GM12878 (cell line): ENCODE data around the gene PDE10A. TPM values are rescaled to one million over a fixed set of nuclear protein-coding genes. Genes with fewer than 3 reads are reported as not detected.

Source experiments
- ATAC-seq: fragments of 200-7000 bp; cut with Tn5 transposase; 3 replicates; pipeline ENCODE4 v1.9.1; 2020; ENCODE audit warnings: mild to moderate bottlenecking, moderate library complexity
- BruUV-seq: library from RNA; stranded (reverse); fragments of 400-500 nt; replicated peaks from 2 replicates; lab custom pipeline; 2021; lab: Mats Ljungman, UMichigan
- CTCF ChIA-PET: fragments of 300-600 bp; sonication (Branson Sonifier 250); formaldehyde crosslinking; extraction: SDS; loops from one replicate; lab custom pipeline; 2021; ENCODE audit warnings: inconsistent platforms; lab: Yijun Ruan, JAX
- POLR2A ChIA-PET: fragments of 350-600 bp; formaldehyde crosslinking; extraction: SDS; loops from one replicate; lab custom pipeline; 2021; ENCODE audit warnings: inconsistent platforms; lab: Charles Lee
- RAD21 ChIA-PET: fragments of 300-600 bp; sonication (Branson Sonifier 250); formaldehyde crosslinking; loops from one replicate; lab custom pipeline; 2023; ENCODE audit warnings: antibody characterized with exemption; ENCODE audit not compliant: unreplicated experiment; lab: Charles Lee
- SMC1A ChIA-PET: fragments of 300-600 bp; sonication (Branson Sonifier 250); formaldehyde crosslinking; loops from one replicate; lab custom pipeline; 2023; ENCODE audit not compliant: unreplicated experiment, uncharacterized antibody; lab: Charles Lee
- DNase-seq: peaks from one replicate; pipeline ENCODE4 v3.0.0-alpha.2; 2011; ENCODE audit warnings: low read depth, low spot score
- FAIRE-seq: peaks from 3 replicates; lab custom pipeline; 2011; peaks lifted over from hg19 to GRCh38; lab: Jason Lieb, UNC
- H2AFZ ChIP-seq: 2 replicates; pipeline ENCODE4 v1.6.0; 2011; ENCODE audit warnings: low read depth, low read length, control low read depth; ENCODE audit not compliant: control insufficient read depth
- H3K27ac ChIP-seq: 2 replicates; pipeline ENCODE4 v1.5.1; 2011; ENCODE audit warnings: control low read depth; ENCODE audit not compliant: control insufficient read depth, insufficient read depth
- H3K27me3 ChIP-seq, 2 experiments: replicated peaks in 1 of 2; 2 replicates each; pipeline versions ENCODE4 v1.6.0 to v1.6.1; 2011; ENCODE audit warnings: low read length in 1 of 2; ENCODE audit not compliant: control insufficient read depth in 2 of 2, insufficient read depth in 2 of 2
- H3K36me3 ChIP-seq, 2 experiments: 2 replicates each; pipeline ENCODE4 v1.5.1; 2011; ENCODE audit warnings: low read length in 1 of 2; ENCODE audit not compliant: control insufficient read depth in 2 of 2, insufficient read depth in 2 of 2
- H3K4me1 ChIP-seq: 2 replicates; pipeline ENCODE4 v1.6.1; 2011; ENCODE audit warnings: mild to moderate bottlenecking, low read length, moderate library complexity, mixed read lengths; ENCODE audit not compliant: control insufficient read depth, insufficient read depth
- H3K4me2 ChIP-seq: 2 replicates; pipeline ENCODE4 v1.6.0; 2011; ENCODE audit warnings: control low read depth; ENCODE audit not compliant: control insufficient read depth, insufficient read depth
- H3K4me3 ChIP-seq: fragments of 200-600 bp; sonication (generic); 2 replicates; pipeline ENCODE4 v1.5.1; 2016
- H3K79me2 ChIP-seq: 2 replicates; pipeline ENCODE4 v1.6.0; 2011; ENCODE audit warnings: low read length; ENCODE audit not compliant: control insufficient read depth, insufficient read depth
- H3K9ac ChIP-seq: 2 replicates; pipeline ENCODE4 v1.8.0; 2011; ENCODE audit warnings: low read length, control low read depth, mixed read lengths; ENCODE audit not compliant: control insufficient read depth, insufficient read depth
- H3K9me3 ChIP-seq: replicated peaks from 3 replicates; pipeline ENCODE4 v1.5.1; 2011; ENCODE audit warnings: mild to moderate bottlenecking, low read length; ENCODE audit not compliant: control insufficient read depth, insufficient read depth
- H4K20me1 ChIP-seq: 2 replicates; pipeline ENCODE4 v1.6.0; 2011; ENCODE audit not compliant: control insufficient read depth, insufficient read depth
- PAX8 ChIP-seq: fragments of 450-650 bp; IDR thresholded peaks from 2 replicates; pipeline ENCODE4 v1.6.1; 2017; ENCODE audit warnings: mild to moderate bottlenecking, moderate library complexity
- POU2F2 ChIP-seq: IDR thresholded peaks from 3 replicates; pipeline ENCODE4 v1.6.1; 2011; ENCODE audit warnings: low read depth, mild to moderate bottlenecking, low read length, borderline replicate concordance
- RAD51 ChIP-seq: fragments of 450-650 bp; IDR thresholded peaks from 2 replicates; pipeline ENCODE4 v1.6.1; 2016; ENCODE audit warnings: moderate library complexity, mild to moderate bottlenecking, inconsistent platforms
- RELB ChIP-seq: fragments of 450-650 bp; IDR thresholded peaks from 2 replicates; pipeline ENCODE4 v1.6.1; 2017; ENCODE audit warnings: low read depth, mild to moderate bottlenecking, moderate library complexity
- SPI1 ChIP-seq: IDR thresholded peaks from 2 replicates; pipeline ENCODE4 v1.6.1; 2011; ENCODE audit warnings: low read depth, mild to moderate bottlenecking, low read length, moderate library complexity, borderline replicate concordance; ENCODE audit not compliant: insufficient read depth
- TBL1XR1 ChIP-seq: IDR thresholded peaks from 2 replicates; pipeline ENCODE4 v1.6.1; 2012; ENCODE audit warnings: low read depth, low read length, improper control_type of control experiment
- WGBS: methylation state at CpG from one replicate; pipeline ENCODE4 v1.1.6; 2016; ENCODE audit warnings: low lambda C conversion rate; ENCODE audit not compliant: insufficient replicate concordance, insufficient coverage; ENCODE audit errors: missing lambda C conversion rate; 5-methylcytosine and 5-hydroxymethylcytosine counted together
- in situ Hi-C: fragments of 300-500 bp; cut with MboI; formaldehyde crosslinking; loops from 9 replicates; pipeline ENCODE4 v1.14.3; 2018; ENCODE audit warnings: mixed read lengths
- intact Hi-C: fragments of 100-400 bp; cut with micrococcal nuclease; formaldehyde crosslinking; loops from one replicate; pipeline ENCODE4 v1.14.2; 2022; ENCODE audit not compliant: unreplicated experiment
- polyA plus RNA-seq, 11 experiments: library from polyadenylated mRNA; depleted of rRNA in 4 of 11; unstranded in 6 of 11; stranded (reverse) in 5 of 11; fragments of >200 nt; fragmentation: Nextera tagmentation in 4 of 11; fragmentation: Illumina TruSeq in 1 of 11; extraction: Ambion mirVana in 4 of 11; extraction: Trizol in 1 of 11; gene quantifications; 1 replicate in 1 of 11; 2 replicates in 10 of 11; pipeline versions ENCODE4 v1.2.1 to v1.2.3, GENCODE V29; 2011 to 2016; ENCODE audit warnings: inconsistent platforms in 2 of 11, missing spikeins in 2 of 11, low read depth in 1 of 11
- total RNA-seq, 4 experiments: library from RNA; depleted of rRNA in 3 of 4; stranded (reverse); fragments of >200 nt in 3 of 4; fragmentation: Illumina TruSeq in 1 of 4; extraction: Trizol in 1 of 4; gene quantifications; 2 replicates each; pipeline versions ENCODE4 v1.2.1 to v1.2.3, GENCODE V29; 2013 to 2021
- TF ChIP-seq, protein P1 (sequence below): IDR thresholded peaks from 2 replicates; pipeline ENCODE4 v1.6.1; 2011; ENCODE audit warnings: low read depth, low read length, improper control_type of control experiment, borderline replicate concordance
- TF ChIP-seq, protein P2 (sequence below): IDR thresholded peaks from 2 replicates; pipeline ENCODE4 v1.6.1; 2012; ENCODE audit warnings: improper control_type of control experiment, low read depth, low read length; ENCODE audit not compliant: insufficient replicate concordance

Gene PDE10A
- total and polyA plus RNA-seq, 10 of the 15 experiments (the other 5 are each of a cell fraction or from before 2014, with no cell fraction given), result under 0.01 to 1.3 (median 0.03) TPM; not detected in 2

GRCh38 chr6:165403006-165403595 is 259.9 kb downstream of the PDE10A start (continued):
- TF ChIP-seq, protein P1, sequence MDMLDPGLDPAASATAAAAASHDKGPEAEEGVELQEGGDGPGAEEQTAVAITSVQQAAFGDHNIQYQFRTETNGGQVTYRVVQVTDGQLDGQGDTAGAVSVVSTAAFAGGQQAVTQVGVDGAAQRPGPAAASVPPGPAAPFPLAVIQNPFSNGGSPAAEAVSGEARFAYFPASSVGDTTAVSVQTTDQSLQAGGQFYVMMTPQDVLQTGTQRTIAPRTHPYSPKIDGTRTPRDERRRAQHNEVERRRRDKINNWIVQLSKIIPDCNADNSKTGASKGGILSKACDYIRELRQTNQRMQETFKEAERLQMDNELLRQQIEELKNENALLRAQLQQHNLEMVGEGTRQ, result no peak
- TF ChIP-seq, protein P2, sequence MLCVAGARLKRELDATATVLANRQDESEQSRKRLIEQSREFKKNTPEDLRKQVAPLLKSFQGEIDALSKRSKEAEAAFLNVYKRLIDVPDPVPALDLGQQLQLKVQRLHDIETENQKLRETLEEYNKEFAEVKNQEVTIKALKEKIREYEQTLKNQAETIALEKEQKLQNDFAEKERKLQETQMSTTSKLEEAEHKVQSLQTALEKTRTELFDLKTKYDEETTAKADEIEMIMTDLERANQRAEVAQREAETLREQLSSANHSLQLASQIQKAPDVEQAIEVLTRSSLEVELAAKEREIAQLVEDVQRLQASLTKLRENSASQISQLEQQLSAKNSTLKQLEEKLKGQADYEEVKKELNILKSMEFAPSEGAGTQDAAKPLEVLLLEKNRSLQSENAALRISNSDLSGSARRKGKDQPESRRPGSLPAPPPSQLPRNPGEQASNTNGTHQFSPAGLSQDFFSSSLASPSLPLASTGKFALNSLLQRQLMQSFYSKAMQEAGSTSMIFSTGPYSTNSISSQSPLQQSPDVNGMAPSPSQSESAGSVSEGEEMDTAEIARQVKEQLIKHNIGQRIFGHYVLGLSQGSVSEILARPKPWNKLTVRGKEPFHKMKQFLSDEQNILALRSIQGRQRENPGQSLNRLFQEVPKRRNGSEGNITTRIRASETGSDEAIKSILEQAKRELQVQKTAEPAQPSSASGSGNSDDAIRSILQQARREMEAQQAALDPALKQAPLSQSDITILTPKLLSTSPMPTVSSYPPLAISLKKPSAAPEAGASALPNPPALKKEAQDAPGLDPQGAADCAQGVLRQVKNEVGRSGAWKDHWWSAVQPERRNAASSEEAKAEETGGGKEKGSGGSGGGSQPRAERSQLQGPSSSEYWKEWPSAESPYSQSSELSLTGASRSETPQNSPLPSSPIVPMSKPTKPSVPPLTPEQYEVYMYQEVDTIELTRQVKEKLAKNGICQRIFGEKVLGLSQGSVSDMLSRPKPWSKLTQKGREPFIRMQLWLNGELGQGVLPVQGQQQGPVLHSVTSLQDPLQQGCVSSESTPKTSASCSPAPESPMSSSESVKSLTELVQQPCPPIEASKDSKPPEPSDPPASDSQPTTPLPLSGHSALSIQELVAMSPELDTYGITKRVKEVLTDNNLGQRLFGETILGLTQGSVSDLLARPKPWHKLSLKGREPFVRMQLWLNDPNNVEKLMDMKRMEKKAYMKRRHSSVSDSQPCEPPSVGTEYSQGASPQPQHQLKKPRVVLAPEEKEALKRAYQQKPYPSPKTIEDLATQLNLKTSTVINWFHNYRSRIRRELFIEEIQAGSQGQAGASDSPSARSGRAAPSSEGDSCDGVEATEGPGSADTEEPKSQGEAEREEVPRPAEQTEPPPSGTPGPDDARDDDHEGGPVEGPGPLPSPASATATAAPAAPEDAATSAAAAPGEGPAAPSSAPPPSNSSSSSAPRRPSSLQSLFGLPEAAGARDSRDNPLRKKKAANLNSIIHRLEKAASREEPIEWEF, result no peak
- no peak for TF ChIP-seq SPI1
- TF ChIP-seq PAX8, result no peak
- no peak for TF ChIP-seq POU2F2

DNA sequence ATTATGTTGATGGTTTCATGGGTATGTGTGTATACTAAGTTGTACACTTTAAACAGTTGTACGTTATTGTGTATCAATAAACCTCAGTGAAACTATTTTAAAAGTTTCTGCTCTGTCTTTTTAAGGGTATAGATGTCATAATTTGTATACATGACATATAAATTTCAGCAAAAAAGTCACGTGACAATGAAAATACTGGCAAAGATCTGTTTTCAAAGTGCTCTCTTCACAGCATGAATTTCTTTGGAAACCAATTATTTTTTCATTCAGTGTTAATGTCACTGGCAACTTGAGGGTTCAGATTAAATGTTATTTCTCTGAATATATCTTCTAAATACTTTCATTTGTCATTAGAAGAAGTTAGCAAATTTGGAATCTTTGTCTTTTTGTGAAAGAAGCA is 261.9 kb downstream of the PDE10A start:
- H3K9ac ChIP-seq, result no peak overlapping the region
- SMC1A ChIA-PET, result no interaction called here
- no peak overlapping the region for H3K27ac ChIP-seq
- H3K27me3 ChIP-seq, result no peaks in the 10 kb centered on the region
- whole genome bisulfite sequencing, result 0% methylated on average over 2 of the region's 2 CpGs
- H3K4me1 ChIP-seq, result no peaks in the 10 kb centered on the region
- RAD21 ChIA-PET, result no interaction called here
- in situ Hi-C loops, result no loop called here
- DNase-seq, result no peak
- H3K4me3 ChIP-seq, result no peak overlapping the region
- no TSS peak for BruUV-seq
- no peaks in the 10 kb centered on the region for H3K36me3 ChIP-seq
- H3K4me2 ChIP-seq, result no peak overlapping the region
- no peak overlapping the region for H2AFZ ChIP-seq
- POLR2A ChIA-PET, result no interaction called here
- H3K9me3 ChIP-seq, result no peaks in the 10 kb centered on the region
- ATAC-seq, result no peak
- CTCF ChIA-PET, result no interaction called here
- intact Hi-C loops, result no loop called here
- TF ChIP-seq RELB (no peak), RAD51 (peak; percentile 35; the same call in 1 of the 2 replicates), TBL1XR1 (no peak)
- H3K79me2 ChIP-seq, result no peaks in the 10 kb centered on the region
- FAIRE-seq, result no peak
- no peaks in the 10 kb centered on the region for H4K20me1 ChIP-seq
